Neural cell (in vitro differentiated cells): ENCODE results near the gene MEGF11. TPM values are rescaled to one million over a fixed set of nuclear protein-coding genes. Genes with fewer than 3 reads are reported as not detected.

Source experiments
- H2AFZ ChIP-seq: fragments of 200-600, 300-800 bp; sonication (generic), shearing (Covaris generic); 2 replicates; pipeline ENCODE4 v1.6.0; 2014; ENCODE audit warnings: low read depth, mild to moderate bottlenecking, antibody characterized with exemption, low read length, moderate library complexity
- H3F3A ChIP-seq: fragments of 200-600 bp; shearing (Covaris generic); 2 replicates; pipeline ENCODE4 v1.6.1; 2016; ENCODE audit warnings: mild to moderate bottlenecking, moderate library complexity, mixed read lengths, antibody characterized with exemption, low read length; ENCODE audit not compliant: insufficient read depth, poor library complexity, severe bottlenecking
- H3K27ac ChIP-seq: fragments of 200-600, 300-800 bp; sonication (generic), shearing (Covaris generic); 2 replicates; pipeline ENCODE4 v1.5.1; 2014; ENCODE audit warnings: mild to moderate bottlenecking, low read length, moderate library complexity
- H3K27me3 ChIP-seq: fragments of 300-800, 200-600 bp; sonication (generic), shearing (Covaris generic); 2 replicates; pipeline ENCODE4 v1.6.0; 2014; ENCODE audit warnings: mild to moderate bottlenecking, low read depth, low read length, moderate library complexity; ENCODE audit not compliant: insufficient read depth
- H3K36me3 ChIP-seq: fragments of 300-800, 200-600 bp; sonication (generic), shearing (Covaris generic); 2 replicates; pipeline ENCODE4 v1.5.1; 2014; ENCODE audit warnings: mild to moderate bottlenecking, antibody characterized with exemption, low read length, moderate library complexity; ENCODE audit not compliant: insufficient read depth
- H3K4me2 ChIP-seq: fragments of 300-800, 200-600 bp; sonication (generic), shearing (Covaris generic); 2 replicates; pipeline ENCODE4 v1.6.0; 2014; ENCODE audit warnings: mild to moderate bottlenecking, low read length
- H3K4me3 ChIP-seq: fragments of 300-800, 200-600 bp; sonication (generic), shearing (Covaris generic); 2 replicates; pipeline ENCODE4 v1.5.1; 2014; ENCODE audit warnings: mild to moderate bottlenecking, low read length, moderate library complexity
- H3K79me2 ChIP-seq: fragments of 200-600 bp; shearing (Covaris generic); replicated peaks from 2 replicates; pipeline ENCODE4 v1.6.0; 2014; ENCODE audit warnings: mild to moderate bottlenecking, low read length, moderate library complexity; ENCODE audit not compliant: insufficient read depth
- H3K9ac ChIP-seq: fragments of 300-800, 200-600 bp; sonication (generic), shearing (Covaris generic); 2 replicates; pipeline ENCODE4 v1.6.1; 2016; ENCODE audit warnings: mild to moderate bottlenecking, low read length, mixed read lengths
- H3K9me2 ChIP-seq: fragments of 200-600 bp; shearing (Covaris generic); 2 replicates; pipeline ENCODE4 v1.6.1; 2016; ENCODE audit warnings: mild to moderate bottlenecking, low read length, mixed read lengths; ENCODE audit not compliant: insufficient read depth
- H3K9me3 ChIP-seq: fragments of 200-600, 300-800 bp; sonication (generic), shearing (Covaris generic); 2 replicates; pipeline ENCODE4 v1.6.1; 2016; ENCODE audit warnings: mild to moderate bottlenecking, mixed run types, low read length, moderate library complexity, mixed read lengths
- H4K20me1 ChIP-seq: fragments of 200-600 bp; shearing (Covaris generic); 2 replicates; pipeline ENCODE4 v1.6.1; 2016; ENCODE audit warnings: mild to moderate bottlenecking, mixed run types; ENCODE audit not compliant: insufficient read depth
- CTCF ChIP-seq: fragments of 450-650 bp; IDR thresholded peaks from 2 replicates; pipeline ENCODE4 v1.5.1; 2014; ENCODE audit warnings: antibody characterized with exemption, mild to moderate bottlenecking, moderate library complexity; ENCODE audit not compliant: poor library complexity, severe bottlenecking
- EP300 ChIP-seq: fragments of 450-650 bp; conservative IDR thresholded peaks from 2 replicates; pipeline ENCODE4 v1.6.1; 2014; ENCODE audit warnings: antibody characterized with exemption, mild to moderate bottlenecking, moderate library complexity; ENCODE audit not compliant: poor library complexity, severe bottlenecking
- EZH2 ChIP-seq: fragments of 200-600, 300-800 bp; shearing (Covaris generic), sonication (generic); IDR thresholded peaks from 2 replicates; pipeline ENCODE4 v1.6.1; 2014; ENCODE audit warnings: antibody characterized with exemption, low read length, borderline replicate concordance, mild to moderate bottlenecking; ENCODE audit not compliant: insufficient read depth, poor library complexity, severe bottlenecking
- MXI1 ChIP-seq: fragments of 450-650 bp; conservative IDR thresholded peaks from 2 replicates; pipeline ENCODE4 v1.6.1; 2014; ENCODE audit warnings: antibody characterized with exemption, mild to moderate bottlenecking; ENCODE audit not compliant: poor library complexity, severe bottlenecking
- POLR2AphosphoS5 ChIP-seq: IDR thresholded peaks from 2 replicates; pipeline ENCODE4 v1.6.1; 2012
- RAD21 ChIP-seq: fragments of 450-650 bp; conservative IDR thresholded peaks from 2 replicates; pipeline ENCODE4 v1.6.1; 2014; ENCODE audit warnings: antibody characterized with exemption, mild to moderate bottlenecking, moderate library complexity
- REST ChIP-seq: IDR thresholded peaks from 2 replicates; pipeline ENCODE4 v1.6.1; 2012; ENCODE audit warnings: borderline replicate concordance
- SMC3 ChIP-seq: fragments of 450-650 bp; conservative IDR thresholded peaks from 2 replicates; pipeline ENCODE4 v1.6.1; 2014; ENCODE audit warnings: antibody characterized with exemption, mild to moderate bottlenecking, moderate library complexity; ENCODE audit not compliant: poor library complexity
- TAF1 ChIP-seq: IDR thresholded peaks from 2 replicates; pipeline ENCODE4 v1.6.1; 2012; ENCODE audit warnings: low read depth
- polyA plus RNA-seq: library from polyadenylated mRNA; depleted of rRNA; stranded (reverse); fragments of >200 nt; gene quantifications from 2 replicates; pipeline ENCODE4 v1.2.3, GENCODE V29; 2014

The MEGF11 gene
- polyA plus RNA-seq, 1 donor from 2014 or later = 0.64 TPM

GRCh38 chr15:65906396-65906795, 347.2 kb downstream of the MEGF11 start:
- Histone ChIP-seq H3K4me3 (no peak overlapping the region), H3F3A (no peaks in the 10 kb centered on the region), H3K27me3 (no peaks in the 10 kb centered on the region), H3K4me2 (no peak overlapping the region), H3K27ac (no peak overlapping the region), H3K79me2 (no peaks in the 10 kb centered on the region), H4K20me1 (no peaks in the 10 kb centered on the region), H2AFZ (no peak overlapping the region), H3K9me3 (no peaks in the 10 kb centered on the region), H3K36me3 (peaks cover 8% of the 10 kb centered on the region), H3K9me2 (no peaks in the 10 kb centered on the region), H3K9ac (no peak overlapping the region)
- TF ChIP-seq REST (no peak), EP300 (no peak), TAF1 (no peak), RAD21 (no peak), MXI1 (no peak), SMC3 (no peak), CTCF (no peak), POLR2AphosphoS5 (no peak), EZH2 (no peak)

- Histone ChIP-seq H3K4me3 (no peak overlapping the region), H3K36me3 (peaks cover 17% of the 10 kb centered on the region), H3K27ac (no peak overlapping the region), H2AFZ (no peak overlapping the region), H3F3A (no peaks in the 10 kb centered on the region), H3K4me2 (no peak overlapping the region), H3K9me2 (no peaks in the 10 kb centered on the region), H4K20me1 (no peaks in the 10 kb centered on the region), H3K79me2 (no peaks in the 10 kb centered on the region), H3K9ac (no peak overlapping the region), H3K9me3 (no peaks in the 10 kb centered on the region), H3K27me3 (no peaks in the 10 kb centered on the region)
- TF ChIP-seq MXI1 (no peak), TAF1 (no peak), REST (no peak), SMC3 (no peak), RAD21 (no peak), POLR2AphosphoS5 (no peak), EZH2 (no peak), CTCF (no peak), EP300 (no peak)
Measured at GRCh38 chr15:65904301-65904700, 349.2 kb downstream of the MEGF11 start.
